ENCODE results near the gene PRDM2.

Gene PRDM2

DNA sequence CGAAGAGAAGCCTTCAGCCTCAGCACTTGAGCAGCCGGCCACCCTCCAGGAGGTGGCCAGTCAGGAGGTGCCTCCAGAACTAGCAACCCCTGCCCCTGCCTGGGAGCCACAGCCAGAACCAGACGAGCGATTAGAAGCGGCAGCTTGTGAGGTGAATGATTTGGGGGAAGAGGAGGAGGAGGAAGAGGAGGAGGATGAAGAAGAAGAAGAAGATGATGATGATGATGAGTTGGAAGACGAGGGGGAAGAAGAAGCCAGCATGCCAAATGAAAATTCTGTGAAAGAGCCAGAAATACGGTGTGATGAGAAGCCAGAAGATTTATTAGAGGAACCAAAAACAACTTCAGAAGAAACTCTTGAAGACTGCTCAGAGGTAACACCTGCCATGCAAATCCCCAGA, 78.4 kb downstream of the PRDM2 start:
- no peak overlapping the region for H3K9ac ChIP-seq (ENCODE audit: low read length)
- H3F3A ChIP-seq (ENCODE audit: insufficient read depth), result no peaks in the 10 kb centered on the region; the same call in 1 of the 2 replicates
- H2AFZ ChIP-seq (ENCODE audit: low read depth, low read length, severe bottlenecking), result no peak overlapping the region
- H3K9me2 ChIP-seq (replicated peaks; ENCODE audit: insufficient read depth, low read length), result no peaks in the 10 kb centered on the region
- no peak overlapping the region for H3K4me3 ChIP-seq (ENCODE audit: insufficient read depth, low read length, poor library complexity, severe bottlenecking)
- H4K20me1 ChIP-seq (ENCODE audit: low read depth, low read length), result peaks cover 23% of the 10 kb centered on the region
- peaks cover 91% of the 10 kb centered on the region for H3K79me2 ChIP-seq (ENCODE audit: insufficient read depth, low read length)
- H3K9me3 ChIP-seq (ENCODE audit: insufficient read depth, low read length), result no peaks in the 10 kb centered on the region
- TF ChIP-seq, protein P1, sequence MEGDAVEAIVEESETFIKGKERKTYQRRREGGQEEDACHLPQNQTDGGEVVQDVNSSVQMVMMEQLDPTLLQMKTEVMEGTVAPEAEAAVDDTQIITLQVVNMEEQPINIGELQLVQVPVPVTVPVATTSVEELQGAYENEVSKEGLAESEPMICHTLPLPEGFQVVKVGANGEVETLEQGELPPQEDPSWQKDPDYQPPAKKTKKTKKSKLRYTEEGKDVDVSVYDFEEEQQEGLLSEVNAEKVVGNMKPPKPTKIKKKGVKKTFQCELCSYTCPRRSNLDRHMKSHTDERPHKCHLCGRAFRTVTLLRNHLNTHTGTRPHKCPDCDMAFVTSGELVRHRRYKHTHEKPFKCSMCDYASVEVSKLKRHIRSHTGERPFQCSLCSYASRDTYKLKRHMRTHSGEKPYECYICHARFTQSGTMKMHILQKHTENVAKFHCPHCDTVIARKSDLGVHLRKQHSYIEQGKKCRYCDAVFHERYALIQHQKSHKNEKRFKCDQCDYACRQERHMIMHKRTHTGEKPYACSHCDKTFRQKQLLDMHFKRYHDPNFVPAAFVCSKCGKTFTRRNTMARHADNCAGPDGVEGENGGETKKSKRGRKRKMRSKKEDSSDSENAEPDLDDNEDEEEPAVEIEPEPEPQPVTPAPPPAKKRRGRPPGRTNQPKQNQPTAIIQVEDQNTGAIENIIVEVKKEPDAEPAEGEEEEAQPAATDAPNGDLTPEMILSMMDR (IDR thresholded peaks at IDR 0.05; ENCODE audit: insufficient read depth, low read length, poor library complexity, severe bottlenecking), result no peak
- TF ChIP-seq EZH2phosphoT487 (conservative IDR thresholded peaks at IDR 0.05; ENCODE audit: low read length), result no peak
- H3K4me2 ChIP-seq (ENCODE audit: low read depth, low read length, poor library complexity, severe bottlenecking), result no peak overlapping the region
- H3K36me3 ChIP-seq (ENCODE audit: low read length), result peaks cover 50% of the 10 kb centered on the region
- no peaks in the 10 kb centered on the region for H3K27me3 ChIP-seq (ENCODE audit: low read length)
- H3K27ac ChIP-seq (ENCODE audit: low read depth, low read length), result no peak overlapping the region

DNA sequence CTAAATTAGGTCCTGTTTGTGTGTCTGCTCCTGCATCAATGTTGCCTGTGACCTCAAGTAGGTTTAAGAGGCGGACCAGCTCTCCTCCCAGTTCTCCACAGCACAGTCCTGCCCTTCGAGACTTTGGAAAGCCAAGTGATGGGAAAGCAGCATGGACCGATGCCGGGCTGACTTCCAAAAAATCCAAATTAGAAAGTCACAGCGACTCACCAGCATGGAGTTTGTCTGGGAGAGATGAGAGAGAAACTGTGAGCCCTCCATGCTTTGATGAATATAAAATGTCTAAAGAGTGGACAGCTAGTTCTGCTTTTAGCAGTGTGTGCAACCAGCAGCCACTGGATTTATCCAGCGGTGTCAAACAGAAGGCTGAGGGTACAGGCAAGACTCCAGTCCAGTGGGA, 79.9 kb downstream of the PRDM2 start:
- no peak overlapping the region for H3K4me2 ChIP-seq (ENCODE audit: low read depth, low read length, poor library complexity, severe bottlenecking)

DNA sequence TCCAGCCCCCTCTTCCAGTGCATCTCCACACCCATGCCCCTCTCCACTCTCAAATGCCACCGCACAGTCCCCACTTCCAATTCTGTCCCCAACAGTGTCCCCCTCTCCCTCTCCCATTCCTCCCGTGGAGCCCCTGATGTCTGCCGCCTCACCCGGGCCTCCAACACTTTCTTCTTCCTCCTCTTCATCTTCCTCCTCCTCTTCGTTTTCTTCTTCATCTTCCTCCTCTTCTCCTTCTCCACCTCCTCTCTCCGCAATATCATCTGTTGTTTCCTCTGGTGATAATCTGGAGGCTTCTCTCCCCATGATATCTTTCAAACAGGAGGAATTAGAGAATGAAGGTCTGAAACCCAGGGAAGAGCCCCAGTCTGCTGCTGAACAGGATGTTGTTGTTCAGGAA, 80.8 kb downstream of the PRDM2 start:
- no peak overlapping the region for H3K4me2 ChIP-seq (ENCODE audit: low read depth, low read length, poor library complexity, severe bottlenecking)
- no peak overlapping the region for H3K9ac ChIP-seq (ENCODE audit: low read length)
- no peak overlapping the region for H2AFZ ChIP-seq (ENCODE audit: low read depth, low read length, severe bottlenecking)
- H4K20me1 ChIP-seq (ENCODE audit: low read depth, low read length), result peaks cover 29% of the 10 kb centered on the region
- peaks cover 36% of the 10 kb centered on the region for H3K36me3 ChIP-seq (ENCODE audit: low read length)
- H3K79me2 ChIP-seq (ENCODE audit: insufficient read depth, low read length), result peaks cover 91% of the 10 kb centered on the region
- H3K4me3 ChIP-seq (ENCODE audit: insufficient read depth, low read length, poor library complexity, severe bottlenecking), result no peak overlapping the region
- no peaks in the 10 kb centered on the region for H3K27me3 ChIP-seq (ENCODE audit: low read length)
- TF ChIP-seq EZH2phosphoT487 (conservative IDR thresholded peaks at IDR 0.05; ENCODE audit: low read length), result no peak
- TF ChIP-seq, protein P1 (IDR thresholded peaks at IDR 0.05; ENCODE audit: insufficient read depth, low read length, poor library complexity, severe bottlenecking), result no peak
- no peaks in the 10 kb centered on the region for H3K9me2 ChIP-seq (replicated peaks; ENCODE audit: insufficient read depth, low read length)
- H3K9me3 ChIP-seq (ENCODE audit: insufficient read depth, low read length), result no peaks in the 10 kb centered on the region
- H3K27ac ChIP-seq (ENCODE audit: low read depth, low read length), result no peak overlapping the region
- no peaks in the 10 kb centered on the region; the same call in 1 of the 2 replicates for H3F3A ChIP-seq (ENCODE audit: insufficient read depth)

More for the DNA sequence above, 79.9 kb downstream of the PRDM2 start:
- Histone ChIP-seq H2AFZ (ENCODE audit: low read depth, low read length, severe bottlenecking) (no peak overlapping the region), H3K9me3 (ENCODE audit: insufficient read depth, low read length) (no peaks in the 10 kb centered on the region), H3K27ac (ENCODE audit: low read depth, low read length) (no peak overlapping the region), H3K36me3 (ENCODE audit: low read length) (peaks cover 39% of the 10 kb centered on the region), H3K4me3 (ENCODE audit: insufficient read depth, low read length, poor library complexity, severe bottlenecking) (no peak overlapping the region), H3K9ac (ENCODE audit: low read length) (no peak overlapping the region), H3K27me3 (ENCODE audit: low read length) (no peaks in the 10 kb centered on the region), H3F3A (ENCODE audit: insufficient read depth) (no peaks in the 10 kb centered on the region; the same call in 1 of the 2 replicates), H3K79me2 (ENCODE audit: insufficient read depth, low read length) (peaks cover 91% of the 10 kb centered on the region), H4K20me1 (ENCODE audit: low read depth, low read length) (peaks cover 24% of the 10 kb centered on the region), H3K9me2 (replicated peaks; ENCODE audit: insufficient read depth, low read length) (no peaks in the 10 kb centered on the region)
- no peak for TF ChIP-seq EZH2phosphoT487 (conservative IDR thresholded peaks at IDR 0.05; ENCODE audit: low read length)
- TF ChIP-seq, protein P1 (IDR thresholded peaks at IDR 0.05; ENCODE audit: insufficient read depth, low read length, poor library complexity, severe bottlenecking), result no peak

Data from SU-DHL-6 (cell line).